K562 (cell line): ENCODE measurements around the gene CDH1. TPM values are rescaled to one million over a fixed set of nuclear protein-coding genes. Genes with fewer than 3 reads are reported as not detected.

Experiments used
- ARID1B ChIP-seq: fragments of 450-650 bp; IDR thresholded peaks from 2 replicates; pipeline ENCODE4 v1.6.1; 2016; ENCODE audit warnings: antibody characterized with exemption, mild to moderate bottlenecking, inconsistent platforms
- DPF2 ChIP-seq: fragments of 450-650 bp; IDR thresholded peaks from 2 replicates; pipeline ENCODE4 v1.6.1; 2016
- E2F6 ChIP-seq, 2 experiments: IDR thresholded peaks; 2 replicates each; pipeline ENCODE4 v1.6.1; 2011; ENCODE audit warnings: borderline replicate concordance in 1 of 2, control low read depth in 1 of 2, low read depth in 1 of 2, low read length in 1 of 2, mild to moderate bottlenecking in 1 of 2, mixed read lengths in 1 of 2, moderate library complexity in 1 of 2; ENCODE audit not compliant: insufficient read depth in 1 of 2, insufficient read length in 1 of 2, poor library complexity in 1 of 2, severe bottlenecking in 1 of 2; ENCODE audit errors: extremely low read depth in 1 of 2
- E2F8 ChIP-seq: fragments of 450-650 bp; IDR thresholded peaks from 2 replicates; pipeline ENCODE4 v1.7.1; 2018; ENCODE audit warnings: mild to moderate bottlenecking, low read depth; ENCODE audit not compliant: partially characterized antibody
- ELF4 ChIP-seq: fragments of 450-650 bp; formaldehyde crosslinking; IDR thresholded peaks from 2 replicates; pipeline ENCODE4 v1.4.0; 2022; ENCODE audit warnings: missing genetic modification characterization
- ESRRA ChIP-seq: fragments of 450-650 bp; IDR thresholded peaks from 2 replicates; pipeline ENCODE4 v1.6.1; 2014; ENCODE audit warnings: low read depth, mild to moderate bottlenecking, moderate library complexity, borderline replicate concordance
- ETV1 ChIP-seq: fragments of 450-650 bp; conservative IDR thresholded peaks from 2 replicates; pipeline ENCODE4 v1.6.1; 2016; ENCODE audit warnings: missing genetic modification characterization, control low read depth, low read depth, missing compliant biosample characterization
- FOXA3 ChIP-seq, 2 experiments: fragments of 450-650 bp in 1 of 2; sonication (generic) in 1 of 2; formaldehyde crosslinking; IDR thresholded peaks in 1 of 2; conservative IDR thresholded peaks in 1 of 2; 2 replicates each; pipeline versions ENCODE4 v1.4.0 to v1.8.0; 2020 to 2022; ENCODE audit warnings: mild to moderate bottlenecking in 2 of 2, missing genetic modification reagents in 1 of 2
- HSF4 ChIP-seq: fragments of 250-450 bp; sonication (Bioruptor Pico); IDR thresholded peaks from 2 replicates; pipeline ENCODE4 v2.1.2; 2022; ENCODE audit warnings: mild to moderate bottlenecking, moderate library complexity, borderline replicate concordance
- MCM3 ChIP-seq: fragments of 450-650 bp; IDR thresholded peaks from 2 replicates; pipeline ENCODE4 v1.6.1; 2016
- NCOR1 ChIP-seq: fragments of 450-650 bp; IDR thresholded peaks from 2 replicates; pipeline ENCODE4 v1.6.1; 2016; ENCODE audit warnings: mild to moderate bottlenecking, moderate library complexity
- NR4A1 ChIP-seq, 2 experiments: fragments of 250-450 bp in 1 of 2; fragments of 450-650 bp in 1 of 2; sonication (Bioruptor Pico) in 1 of 2; IDR thresholded peaks; 2 replicates each; pipeline versions ENCODE4 v1.4.0 to v1.6.1; 2016 to 2020; ENCODE audit warnings: mild to moderate bottlenecking in 2 of 2, missing compliant biosample characterization in 1 of 2, missing genetic modification characterization in 1 of 2, moderate library complexity in 1 of 2
- TCF7 ChIP-seq: sonication (generic); IDR thresholded peaks from 2 replicates; pipeline ENCODE4 v1.6.1; 2016; ENCODE audit warnings: antibody characterized with exemption, borderline replicate concordance
- USF1 ChIP-seq: sonication (generic); formaldehyde crosslinking; IDR thresholded peaks from 2 replicates; pipeline ENCODE4 v1.9.0; 2022; ENCODE audit warnings: mild to moderate bottlenecking, missing genetic modification reagents
- VEZF1 ChIP-seq: fragments of 200-800 bp; sonication (Bioruptor generic); IDR thresholded peaks from 2 replicates; pipeline ENCODE4 v1.6.1; 2017; ENCODE audit warnings: missing genetic modification characterization, missing compliant biosample characterization
- ZBTB43 ChIP-seq: sonication (generic); formaldehyde crosslinking; IDR thresholded peaks from 2 replicates; pipeline ENCODE4 v1.8.0; 2023; ENCODE audit warnings: mild to moderate bottlenecking, missing genetic modification reagents
- ZNF12 ChIP-seq: sonication (generic); formaldehyde crosslinking; IDR thresholded peaks from 2 replicates; pipeline ENCODE4 v1.4.0; 2020; ENCODE audit warnings: mild to moderate bottlenecking, missing genetic modification reagents
- ZNF384 ChIP-seq: IDR thresholded peaks from 2 replicates; pipeline ENCODE4 v1.6.1; 2012; ENCODE audit warnings: low read depth, low read length, improper control_type of control experiment
- ZNF584 ChIP-seq: fragments of 200-800 bp; sonication (Bioruptor generic); IDR thresholded peaks from 2 replicates; pipeline ENCODE4 v1.6.1; 2016; ENCODE audit warnings: low read depth, mild to moderate bottlenecking, missing genetic modification characterization, missing compliant biosample characterization
- ZNF75A ChIP-seq: fragments of 450-650 bp; formaldehyde crosslinking; IDR thresholded peaks from 2 replicates; pipeline ENCODE4 v1.4.0; 2020; ENCODE audit warnings: mild to moderate bottlenecking
- polyA plus RNA-seq, 8 experiments: library from polyadenylated mRNA; depleted of rRNA in 4 of 8; stranded (reverse) in 5 of 8; unstranded in 3 of 8; fragments of >200 nt; fragmentation: Nextera tagmentation in 2 of 8; fragmentation: Illumina TruSeq in 1 of 8; extraction: Ambion mirVana in 2 of 8; extraction: Trizol in 1 of 8; gene quantifications; 2 replicates each; pipeline versions ENCODE4 v1.2.1 to v1.2.3, GENCODE V29; 2011 to 2014; ENCODE audit warnings: inconsistent platforms in 1 of 8, missing spikeins in 1 of 8
- total RNA-seq, 7 experiments: library from RNA; depleted of rRNA in 6 of 7; stranded (reverse); fragments of >200 nt in 6 of 7; fragmentation: Illumina TruSeq in 2 of 7; extraction: Trizol in 2 of 7; gene quantifications; 2 replicates each; pipeline versions ENCODE4 v1.2.1 to v1.2.3, GENCODE V29; 2011 to 2021; ENCODE audit warnings: low replicate concordance in 1 of 7

The CDH1 gene
- total and polyA plus RNA-seq, 9 of the 15 experiments (the other 6 are each of a cell fraction or from before 2014, with no cell fraction given), result 0.01 to 0.69 TPM; not detected in 7

- TF ChIP-seq E2F6 (IDR thresholded peaks at IDR 0.05; ENCODE audit: borderline replicate concordance in 1 of 2, extremely low read depth in 1 of 2, insufficient read depth in 1 of 2, insufficient read length in 1 of 2, low read depth in 1 of 2, low read length in 1 of 2, poor library complexity in 1 of 2, severe bottlenecking in 1 of 2) (peak in 1 of 2 experiments; percentile 17), ZNF584 (CRISPR knock-in tag) (no peak), NR4A1 (CRISPR knock-in tag; IDR thresholded peaks at IDR 0.05) (no peak), NR4A1 (tag; IDR thresholded peaks at IDR 0.05) (0 out of 2 replicates have a peak, but pooled peaks have one; percentile 22), ZNF384 (peak; percentile 94), TCF7 (peak; percentile 92), MCM3 (no peak), HSF4 (no peak), ZNF12 (no peak), NCOR1 (peak; percentile 86), ARID1B (peak; percentile 92), E2F8 (no peak), DPF2 (peak; percentile 87), USF1 (CRISPR knock-in tag) (no peak), FOXA3 (CRISPR knock-in tag; conservative IDR thresholded peaks at IDR 0.05 in 1 of 2, IDR thresholded peaks at IDR 0.05 in 1 of 2) (no peak), ETV1 (tag) (peak; percentile 20; the same call in 1 of the 2 replicates), ELF4 (peak; percentile 16; the same call in 1 of the 2 replicates), ZBTB43 (CRISPR knock-in tag) (no peak), ESRRA (peak; percentile 66; the same call in 1 of the 2 replicates), VEZF1 (CRISPR knock-in tag) (peak; percentile 38; the same call in 1 of the 2 replicates), ZNF75A (CRISPR knock-in tag) (no peak)
Observed at GRCh38 chr16:68732042-68732680, 4.9 kb upstream of the CDH1 start (continued).
